Liver (tissue), 9 donors: ENCODE measurements around the gene NPPC. TPM values are rescaled to one million over a fixed set of nuclear protein-coding genes. Genes with fewer than 3 reads are reported as not detected.

Source experiments
- DNase-seq: peaks from one replicate; pipeline ENCODE4 v3.0.0-alpha.2; 2017; ENCODE audit warnings: low spot score
- H3K27ac ChIP-seq, 2 donors: one replicate each; pipeline ENCODE4 v1.7.0; 2013; ENCODE audit warnings: inconsistent platforms in 2 of 2, low read length in 2 of 2, control low read depth in 1 of 2, low read depth in 1 of 2, mild to moderate bottlenecking in 1 of 2
- H3K27me3 ChIP-seq, 4 donors: one replicate each; pipeline versions ENCODE4 v1.6.1 to v1.7.0; 2013; ENCODE audit warnings: low read length in 3 of 4, inconsistent platforms in 1 of 4, mild to moderate bottlenecking in 1 of 4, moderate library complexity in 1 of 4; ENCODE audit not compliant: control insufficient read depth in 4 of 4, insufficient read depth in 4 of 4
- H3K36me3 ChIP-seq, 4 donors: one replicate each; pipeline versions ENCODE4 v1.6.1 to v1.7.0; 2013; ENCODE audit warnings: low read length in 3 of 4, mild to moderate bottlenecking in 3 of 4, low read depth in 1 of 4, moderate library complexity in 1 of 4; ENCODE audit not compliant: control insufficient read depth in 4 of 4, insufficient read depth in 3 of 4
- H3K4me1 ChIP-seq, 4 donors: one replicate each; pipeline versions ENCODE4 v1.6.1 to v1.7.0; 2013; ENCODE audit warnings: low read length in 3 of 4, mild to moderate bottlenecking in 3 of 4, moderate library complexity in 1 of 4; ENCODE audit not compliant: control insufficient read depth in 4 of 4, insufficient read depth in 4 of 4
- H3K4me3 ChIP-seq, 3 donors: one replicate each; pipeline versions ENCODE4 v1.6.1 to v1.7.0; 2013; ENCODE audit warnings: low read length in 3 of 3, control low read depth in 1 of 3, low read depth in 1 of 3, mild to moderate bottlenecking in 1 of 3
- H3K9ac ChIP-seq, 2 donors: one replicate each; pipeline ENCODE4 v1.7.0; 2013; ENCODE audit warnings: low read length in 2 of 2, mild to moderate bottlenecking in 2 of 2, moderate library complexity in 2 of 2, control low read depth in 1 of 2, low read depth in 1 of 2
- H3K9me3 ChIP-seq, 4 donors: one replicate each; pipeline versions ENCODE4 v1.6.1 to v1.7.0; 2013; ENCODE audit warnings: low read length in 3 of 4; ENCODE audit not compliant: control insufficient read depth in 4 of 4
- ATF3 ChIP-seq: IDR thresholded peaks from 2 replicates; pipeline ENCODE4 v1.6.1; 2016; ENCODE audit warnings: antibody characterized with exemption
- CTCF ChIP-seq: fragments of 150-350 bp; IDR thresholded peaks from 2 replicates; pipeline ENCODE4 v1.5.1; 2017; ENCODE audit warnings: improper control_type of control experiment, low read depth, low read length; ENCODE audit not compliant: missing input control
- GABPA ChIP-seq, 2 donors: IDR thresholded peaks in 1 of 2; conservative IDR thresholded peaks in 1 of 2; 2 replicates each; pipeline ENCODE4 v1.6.1; 2016; ENCODE audit warnings: antibody characterized with exemption in 2 of 2, mild to moderate bottlenecking in 1 of 2, moderate library complexity in 1 of 2
- HNF4G ChIP-seq: IDR thresholded peaks from 2 replicates; pipeline ENCODE4 v1.6.1; 2016; ENCODE audit warnings: antibody characterized with exemption
- JUND ChIP-seq, 2 donors: IDR thresholded peaks; 2 replicates each; pipeline ENCODE4 v1.6.1; 2016; ENCODE audit warnings: antibody characterized with exemption in 2 of 2
- MAX ChIP-seq: IDR thresholded peaks from 2 replicates; pipeline ENCODE4 v1.6.1; 2016; ENCODE audit warnings: antibody characterized with exemption
- NR2F2 ChIP-seq: IDR thresholded peaks from 2 replicates; pipeline ENCODE4 v1.6.1; 2016; ENCODE audit warnings: antibody characterized with exemption
- RAD21 ChIP-seq, 2 donors: IDR thresholded peaks; 2 replicates each; pipeline ENCODE4 v1.6.1; 2016; ENCODE audit warnings: antibody characterized with exemption in 2 of 2, mild to moderate bottlenecking in 2 of 2
- REST ChIP-seq: IDR thresholded peaks from 2 replicates; pipeline ENCODE4 v1.6.1; 2016; ENCODE audit warnings: antibody characterized with exemption, mild to moderate bottlenecking
- SP1 ChIP-seq: IDR thresholded peaks from 2 replicates; pipeline ENCODE4 v1.6.1; 2018; ENCODE audit warnings: antibody characterized with exemption, mild to moderate bottlenecking
- TAF1 ChIP-seq: conservative IDR thresholded peaks from 2 replicates; pipeline ENCODE4 v1.6.1; 2016; ENCODE audit warnings: antibody characterized with exemption, mild to moderate bottlenecking
- YY1 ChIP-seq: IDR thresholded peaks from 2 replicates; pipeline ENCODE4 v1.6.1; 2016; ENCODE audit warnings: antibody characterized with exemption, mild to moderate bottlenecking
- ZBTB33 ChIP-seq: IDR thresholded peaks from 2 replicates; pipeline ENCODE4 v1.6.1; 2016; ENCODE audit warnings: antibody characterized with exemption
- WGBS: extraction: QIAGEN DNeasy Blood & Tissue Kit; methylation state at CpG from one replicate; pipeline ENCODE4 v1.1.7; 2013; 5-methylcytosine and 5-hydroxymethylcytosine counted together
- polyA plus RNA-seq, 2 donors: library from polyadenylated mRNA; stranded (reverse) in 1 of 2; unstranded in 1 of 2; fragments of 200-250 nt in 1 of 2; fragments of >200 nt in 1 of 2; fragmentation: Nextera tagmentation in 1 of 2; extraction: Ambion mirVana in 1 of 2; gene quantifications; one replicate each; pipeline versions ENCODE4 v1.2.1 to v1.2.3, GENCODE V29; 2013 to 2015
- total RNA-seq, 2 donors: library from RNA; depleted of rRNA; stranded (reverse); fragments of >200 nt; gene quantifications; one replicate each; pipeline ENCODE4 v1.2.3, GENCODE V29; 2014
- donor health status: healthy.
- donor health status: healthy.
- donor health status: healthy.
- donor health status: healthy.
- donor health status: healthy.

The NPPC gene
- total and polyA plus RNA-seq, 4 donors = 0.47 TPM; not detected in 3

- Histone ChIP-seq H3K27me3 (no peaks in the 10 kb centered on the region), H3K4me3 (no peak overlapping the region), H3K9me3 (no peaks in the 10 kb centered on the region), H3K9ac (no peak overlapping the region), H3K36me3 (no peaks in the 10 kb centered on the region), H3K4me1 (no peaks in the 10 kb centered on the region), H3K27ac (no peak overlapping the region)
- 92% methylated on average over 6 of the region's 6 CpGs for WGBS
- no peak for TF ChIP-seq NR2F2
- no peak for TF ChIP-seq SP1
- DNase-seq = no peak
Measured at GRCh38 chr2:231968820-231969219, 42.6 kb upstream of the NPPC start.

GRCh38 chr2:231966886-231967285 is 40.7 kb upstream of the NPPC start:
- 81% methylated on average over 4 of the region's 4 CpGs for WGBS
- Histone ChIP-seq H3K36me3 (no peaks in the 10 kb centered on the region), H3K27me3 (no peaks in the 10 kb centered on the region), H3K9me3 (no peaks in the 10 kb centered on the region), H3K4me3 (no peak overlapping the region), H3K27ac (no peak overlapping the region), H3K9ac (no peak overlapping the region), H3K4me1 (peaks cover 0 to 14% (median 7%) of the 10 kb centered on the region in 4 donors)
- DNase-seq = no peak
- no peak for TF ChIP-seq GABPA (IDR thresholded peaks at IDR 0.05 in 1 of 2, conservative IDR thresholded peaks at IDR 0.05 in 1 of 2)
- TF ChIP-seq YY1 = no peak
- TF ChIP-seq ATF3 = no peak
- TF ChIP-seq REST = no peak
- no peak for TF ChIP-seq RAD21 (IDR thresholded peaks at IDR 0.05)
- TF ChIP-seq SP1 = no peak
- TF ChIP-seq TAF1 = no peak
- TF ChIP-seq NR2F2 = no peak
- TF ChIP-seq CTCF = no peak
- TF ChIP-seq ZBTB33 = no peak
- no peak for TF ChIP-seq JUND (IDR thresholded peaks at IDR 0.05)
- TF ChIP-seq HNF4G = no peak
- no peak for TF ChIP-seq MAX
